H1 (cell line): ENCODE measurements around the gene CUX1. TPM values are rescaled to one million over a fixed set of nuclear protein-coding genes. Genes with fewer than 3 reads are reported as not detected.

Experiments
- BRCA1 ChIP-seq: IDR thresholded peaks from 2 replicates; pipeline ENCODE4 v1.6.1; 2012; ENCODE audit warnings: low read depth, low read length, improper control_type of control experiment
- POLR2A ChIP-seq, 2 experiments: IDR thresholded peaks; 1 replicate in 1 of 2; 2 replicates in 1 of 2; pipeline ENCODE4 v1.6.1; 2011; ENCODE audit warnings: low read depth in 2 of 2, low read length in 2 of 2, mild to moderate bottlenecking in 2 of 2; ENCODE audit errors: control extremely low read depth in 1 of 2
- RAD21 ChIP-seq, 2 experiments: IDR thresholded peaks in 1 of 2; conservative IDR thresholded peaks in 1 of 2; 2 replicates each; pipeline ENCODE4 v1.6.1; 2011; ENCODE audit warnings: low read depth in 2 of 2, low read length in 2 of 2, improper control_type of control experiment in 1 of 2, inconsistent platforms in 1 of 2, mild to moderate bottlenecking in 1 of 2, moderate library complexity in 1 of 2
- SAP30 ChIP-seq: fragments of 300-600 bp; sonication (generic); IDR thresholded peaks from 2 replicates; pipeline ENCODE4 v1.7.1; 2012; ENCODE audit warnings: low read length, moderate library complexity, mild to moderate bottlenecking, inconsistent platforms; ENCODE audit not compliant: insufficient read depth, insufficient replicate concordance
- SUZ12 ChIP-seq: fragments of 200-600 bp; sonication (generic); IDR thresholded peaks from 2 replicates; pipeline ENCODE4 v1.6.1; 2012; ENCODE audit warnings: mild to moderate bottlenecking, inconsistent platforms, low read length, moderate library complexity, mixed read lengths
- USF2 ChIP-seq: IDR thresholded peaks from 2 replicates; pipeline ENCODE4 v1.6.1; 2011; ENCODE audit warnings: low read length, improper control_type of control experiment
- polyA plus RNA-seq, 7 experiments: library from polyadenylated mRNA; depleted of rRNA in 3 of 7; stranded (reverse) in 5 of 7; unstranded in 2 of 7; fragments of >200 nt in 5 of 7; fragments of 200-250 nt in 2 of 7; gene quantifications; 1 replicate in 5 of 7; 2 replicates in 1 of 7; 4 replicates in 1 of 7; pipeline versions ENCODE4 v1.2.1 to v1.2.3, GENCODE V29; 2011 to 2013; ENCODE audit warnings: missing spikeins in 2 of 7, mixed read lengths in 2 of 7
- total RNA-seq: library from RNA; stranded (reverse); fragmentation: NEBNext Ultra II Directional; extraction: Animal tissue kit (Norgen Biotek cat#: 25700); gene quantifications from 2 replicates; pipeline ENCODE4 v1.2.1, GENCODE V29; 2021
- TF ChIP-seq, protein P1 (sequence below), 3 experiments: IDR thresholded peaks; 1 replicate in 2 of 3; 2 replicates in 1 of 3; pipeline versions ENCODE4 v1.5.1 to v1.6.1; 2011; ENCODE audit warnings: low read length in 3 of 3, mild to moderate bottlenecking in 3 of 3, inconsistent platforms in 2 of 3, low read depth in 1 of 3, moderate library complexity in 1 of 3; ENCODE audit not compliant: insufficient read depth in 1 of 3; ENCODE audit errors: control extremely low read depth in 1 of 3

The CUX1 gene
- total and polyA plus RNA-seq, 2 of the 8 experiments (the other 6 are each of a cell fraction or from before 2014, with no cell fraction given) = 21.6 to 65.9 TPM

- TF ChIP-seq, protein P1, sequence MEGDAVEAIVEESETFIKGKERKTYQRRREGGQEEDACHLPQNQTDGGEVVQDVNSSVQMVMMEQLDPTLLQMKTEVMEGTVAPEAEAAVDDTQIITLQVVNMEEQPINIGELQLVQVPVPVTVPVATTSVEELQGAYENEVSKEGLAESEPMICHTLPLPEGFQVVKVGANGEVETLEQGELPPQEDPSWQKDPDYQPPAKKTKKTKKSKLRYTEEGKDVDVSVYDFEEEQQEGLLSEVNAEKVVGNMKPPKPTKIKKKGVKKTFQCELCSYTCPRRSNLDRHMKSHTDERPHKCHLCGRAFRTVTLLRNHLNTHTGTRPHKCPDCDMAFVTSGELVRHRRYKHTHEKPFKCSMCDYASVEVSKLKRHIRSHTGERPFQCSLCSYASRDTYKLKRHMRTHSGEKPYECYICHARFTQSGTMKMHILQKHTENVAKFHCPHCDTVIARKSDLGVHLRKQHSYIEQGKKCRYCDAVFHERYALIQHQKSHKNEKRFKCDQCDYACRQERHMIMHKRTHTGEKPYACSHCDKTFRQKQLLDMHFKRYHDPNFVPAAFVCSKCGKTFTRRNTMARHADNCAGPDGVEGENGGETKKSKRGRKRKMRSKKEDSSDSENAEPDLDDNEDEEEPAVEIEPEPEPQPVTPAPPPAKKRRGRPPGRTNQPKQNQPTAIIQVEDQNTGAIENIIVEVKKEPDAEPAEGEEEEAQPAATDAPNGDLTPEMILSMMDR (IDR thresholded peaks at IDR 0.05; ENCODE audit: control extremely low read depth in 1 of 3, insufficient read depth in 1 of 3, low read depth in 1 of 3, low read length in 3 of 3) = no peak
- no peak for TF ChIP-seq BRCA1
- TF ChIP-seq SUZ12 = no peak
- no peak for TF ChIP-seq RAD21 (IDR thresholded peaks at IDR 0.05 in 1 of 2, conservative IDR thresholded peaks at IDR 0.05 in 1 of 2; ENCODE audit: low read depth in 2 of 2, low read length in 2 of 2)
- TF ChIP-seq USF2 = no peak
- TF ChIP-seq POLR2A (IDR thresholded peaks at IDR 0.05; ENCODE audit: control extremely low read depth in 1 of 2, low read depth in 2 of 2, low read length in 2 of 2) = no peak
- TF ChIP-seq SAP30 = no peak
These were observed 173.5 kb downstream of the CUX1 start (continued) for GRCh38 chr7:101990811-101991418.
